Measurements from ENCODE around the gene CAMK4. TPM values are rescaled to one million over a fixed set of nuclear protein-coding genes. Genes with fewer than 3 reads are reported as not detected.
"Not testable (repeated sequence)": the region's sequence is repeated elsewhere in the genome, so short reads cannot be mapped to it uniquely, and the experiment has no call there.

Gene CAMK4
- polyA plus RNA-seq, 4 donors, result 4.2 to 6.1 (median 5.8) TPM

- DNase-seq (ENCODE audit: low read depth in 4 of 4, low spot score in 2 of 4), result no peak
Observed at GRCh38 chr5:111408817-111409216, 184.6 kb downstream of the CAMK4 start.

- DNase-seq (ENCODE audit: low read depth in 4 of 4, low spot score in 2 of 4), result not testable (repeated sequence)
Observed at GRCh38 chr5:111409266-111409665, 185.1 kb downstream of the CAMK4 start.

DNA sequence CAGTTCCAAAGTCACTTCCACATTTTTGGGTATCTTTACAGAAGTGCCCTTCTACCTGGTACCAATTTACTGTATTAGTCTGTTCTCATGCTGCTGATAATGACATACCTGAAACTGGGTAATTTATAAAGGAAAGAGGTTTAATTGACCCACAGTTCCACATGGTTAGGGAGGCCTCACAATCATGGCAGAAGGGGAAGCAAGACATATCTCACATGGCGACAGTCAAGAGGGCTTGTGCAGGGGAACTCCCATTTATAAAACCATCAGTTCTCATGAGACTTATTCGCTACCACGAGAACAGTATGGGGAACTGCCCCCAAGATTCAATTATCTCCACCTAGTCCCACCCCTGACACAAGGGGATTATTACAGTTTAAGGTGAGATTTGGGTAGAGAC, 185.9 kb downstream of the CAMK4 start:
- not testable (repeated sequence) for DNase-seq (ENCODE audit: low read depth in 4 of 4, low spot score in 2 of 4)

DNA sequence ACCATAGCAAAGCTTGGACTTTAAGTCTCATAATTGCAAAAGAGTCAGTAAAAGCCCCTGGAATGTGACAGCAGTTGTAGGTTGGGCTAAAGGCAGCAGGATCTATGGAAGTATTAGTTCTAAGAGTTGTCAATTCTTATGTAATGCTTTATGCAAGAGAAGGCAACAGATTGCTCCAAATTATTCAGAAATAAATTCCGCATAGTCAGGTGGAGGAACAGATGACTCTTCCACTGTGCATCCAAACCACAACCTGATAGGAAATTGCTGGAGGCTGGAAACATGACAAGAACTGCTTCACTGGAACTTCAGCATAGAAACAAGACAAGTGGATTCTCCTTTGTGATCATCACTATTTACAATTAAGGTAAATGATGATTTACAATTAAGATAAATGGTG, 187.1 kb downstream of the CAMK4 start:
- DNase-seq (ENCODE audit: low read depth in 4 of 4, low spot score in 2 of 4), result no peak

GRCh38 chr5:111412593-111412992, 188.4 kb downstream of the CAMK4 start:
- no peak for DNase-seq (ENCODE audit: low read depth in 4 of 4, low spot score in 2 of 4)

- no peak for DNase-seq (ENCODE audit: low read depth in 4 of 4, low spot score in 2 of 4)
Observed at GRCh38 chr5:111415053-111415452, 190.9 kb downstream of the CAMK4 start.

DNA sequence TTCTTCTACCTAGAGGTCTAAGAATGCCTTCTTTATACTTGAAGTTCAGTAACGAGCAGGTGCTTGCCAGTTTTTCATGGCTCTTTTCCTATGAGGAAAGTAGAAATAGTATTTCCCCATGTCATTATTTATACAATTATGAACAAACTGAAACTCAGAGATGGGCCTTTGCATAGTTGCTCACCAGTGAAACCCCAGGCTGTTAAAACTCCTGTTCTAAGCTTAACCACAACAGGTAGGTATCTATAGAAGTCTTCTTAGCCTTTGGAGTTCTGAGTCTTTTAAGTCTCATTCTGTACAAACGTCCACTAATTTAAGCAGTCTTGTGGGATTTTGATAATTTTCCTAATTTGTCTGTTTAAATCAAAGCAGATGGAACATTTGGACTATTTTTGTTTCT, 198.1 kb downstream of the CAMK4 start:
- no peak for DNase-seq (ENCODE audit: low read depth in 4 of 4, low spot score in 2 of 4)

- DNase-seq (ENCODE audit: low read depth in 4 of 4, low spot score in 2 of 4), result peak in 1 of 4 donors; percentile 15
Observed at GRCh38 chr5:111422747-111423720, 198.8 kb downstream of the CAMK4 start.

DNA sequence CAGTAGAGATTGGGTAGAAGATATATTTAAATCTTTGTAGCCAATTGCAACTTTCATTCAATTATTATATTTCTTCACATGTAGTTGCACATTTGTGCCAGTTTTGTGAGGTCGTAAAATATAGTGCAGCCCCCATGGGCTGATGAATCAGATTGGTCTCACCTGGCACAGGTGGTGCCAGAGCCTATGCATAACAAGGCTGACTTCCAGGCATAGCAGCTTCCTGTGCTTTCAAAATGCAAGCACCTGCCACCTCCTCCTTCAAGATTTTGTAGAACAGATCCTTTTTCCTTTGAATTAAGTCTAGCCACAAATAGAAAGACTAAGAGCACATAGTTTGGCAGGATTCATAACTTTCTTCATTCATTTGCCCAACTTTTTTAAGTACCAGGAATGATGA, 201.0 kb downstream of the CAMK4 start:
- DNase-seq (ENCODE audit: low read depth in 4 of 4, low spot score in 2 of 4), result no peak

DNA sequence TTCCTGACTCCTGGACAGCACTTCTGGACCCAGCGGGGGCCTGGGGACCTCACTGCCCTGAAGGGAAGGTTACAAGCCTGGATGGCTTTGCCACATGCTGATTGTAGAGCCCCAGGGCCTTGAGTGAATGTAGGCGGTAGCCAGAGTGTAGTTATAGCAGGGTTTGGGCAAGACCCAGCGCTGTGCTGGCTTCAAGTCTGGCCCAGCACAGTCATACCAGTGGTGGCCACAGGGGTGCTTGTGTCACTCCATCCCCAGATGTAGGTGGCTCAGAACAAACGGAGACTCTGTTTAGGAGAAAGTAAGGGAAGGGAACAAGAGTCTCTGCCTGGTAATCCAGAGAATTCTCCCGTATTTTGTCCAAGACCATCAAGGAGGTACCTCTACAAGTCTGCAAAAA, 203.6 kb downstream of the CAMK4 start:
- no peak for DNase-seq (ENCODE audit: low read depth in 4 of 4, low spot score in 2 of 4)

GRCh38 chr5:111432883-111433536, 208.8 kb downstream of the CAMK4 start:
- no peak for DNase-seq (ENCODE audit: low read depth in 4 of 4, low spot score in 2 of 4)

GRCh38 chr5:111434800-111435199, 210.6 kb downstream of the CAMK4 start:
- no peak for DNase-seq (ENCODE audit: low read depth in 4 of 4, low spot score in 2 of 4)

GRCh38 chr5:111439473-111440075, 215.4 kb downstream of the CAMK4 start:
- DNase-seq (ENCODE audit: low read depth in 4 of 4, low spot score in 2 of 4), result no peak

DNA sequence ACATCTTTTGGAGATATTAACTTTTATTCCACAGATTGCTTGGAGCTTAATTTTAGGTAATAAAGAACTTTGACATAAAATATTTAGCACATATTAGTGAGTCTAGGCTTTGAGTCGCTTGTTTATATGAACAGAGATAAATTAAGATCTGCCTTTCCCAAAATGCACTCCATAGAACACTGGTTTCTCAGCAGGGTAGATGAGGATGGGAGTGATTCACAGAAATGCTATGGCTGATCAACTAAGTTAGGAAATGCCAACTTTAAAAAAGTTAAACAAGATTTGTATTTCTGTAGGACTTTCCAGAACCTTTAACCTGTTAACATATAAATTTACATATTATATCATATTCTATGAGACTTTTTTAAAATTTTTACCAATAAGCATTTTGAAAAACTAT, 222.9 kb downstream of the CAMK4 start:
- no peak for DNase-seq (ENCODE audit: low read depth in 4 of 4, low spot score in 2 of 4)

- DNase-seq (ENCODE audit: low read depth in 4 of 4, low spot score in 2 of 4), result no peak
Observed at GRCh38 chr5:111447822-111448221, 223.6 kb downstream of the CAMK4 start.

- DNase-seq (ENCODE audit: low read depth in 4 of 4, low spot score in 2 of 4), result no peak
Observed at GRCh38 chr5:111453295-111453694, 229.1 kb downstream of the CAMK4 start.

- DNase-seq (ENCODE audit: low read depth in 4 of 4, low spot score in 2 of 4), result no peak
Observed at GRCh38 chr5:111453747-111454146, 229.6 kb downstream of the CAMK4 start.

DNA sequence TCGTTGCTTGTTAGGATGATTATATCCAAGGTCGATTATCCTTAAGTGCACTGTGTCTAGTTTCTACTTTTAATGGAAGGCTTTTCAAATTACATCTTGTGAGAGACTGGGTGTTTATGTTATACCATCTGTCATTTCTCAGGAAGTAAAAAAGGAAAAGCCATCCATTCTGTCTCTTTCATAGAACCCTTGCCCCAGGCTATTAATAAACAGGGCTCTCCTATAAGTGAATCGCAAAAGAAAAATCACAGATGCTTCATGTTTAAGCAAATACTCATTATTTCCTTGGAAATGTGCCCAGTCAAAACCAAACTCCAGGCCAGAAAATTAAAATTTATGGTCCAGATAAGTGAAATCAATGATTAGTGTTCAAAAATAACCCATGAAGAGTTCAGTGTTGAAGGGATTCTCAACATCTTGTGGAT, 230.0 kb downstream of the CAMK4 start:
- peak in 1 of 4 donors; percentile 11 for DNase-seq (ENCODE audit: low read depth in 4 of 4, low spot score in 2 of 4)

- peak in 1 of 4 donors; percentile 11 for DNase-seq (ENCODE audit: low read depth in 4 of 4, low spot score in 2 of 4)
Observed at GRCh38 chr5:111454776-111455175, 230.6 kb downstream of the CAMK4 start.

GRCh38 chr5:111461255-111461671, 237.1 kb downstream of the CAMK4 start:
- no peak for DNase-seq (ENCODE audit: low read depth in 4 of 4, low spot score in 2 of 4)

DNA sequence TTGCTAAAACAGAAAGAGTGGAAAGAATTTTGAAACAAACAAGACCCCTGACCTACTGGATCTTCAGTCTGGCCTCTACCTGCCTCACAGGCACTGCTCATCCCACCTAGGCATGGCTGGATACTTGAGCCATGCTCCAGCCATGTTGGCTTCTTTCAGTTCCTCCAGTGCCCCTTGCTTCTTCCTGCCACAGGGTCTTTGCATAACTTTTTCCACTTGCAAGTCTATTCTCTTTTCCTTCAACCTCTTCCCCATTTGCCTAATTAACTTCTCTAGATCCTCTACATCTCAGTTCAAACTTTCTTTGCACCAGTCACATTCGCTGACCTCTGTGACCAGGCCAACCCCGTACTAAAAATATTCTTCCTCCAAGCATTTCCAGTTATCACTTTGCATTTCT, 237.8 kb downstream of the CAMK4 start:
- DNase-seq (ENCODE audit: low read depth in 4 of 4, low spot score in 2 of 4), result no peak

Data from left renal cortex interstitium (tissue), 4 donors.